ENCODE data around the gene FLNB. TPM values are rescaled to one million over a fixed set of nuclear protein-coding genes. Genes with fewer than 3 reads are reported as not detected.

The FLNB gene
- total RNA-seq, 4 donors from 2014 or later, result 164 to 258 (median 242) TPM

DNA sequence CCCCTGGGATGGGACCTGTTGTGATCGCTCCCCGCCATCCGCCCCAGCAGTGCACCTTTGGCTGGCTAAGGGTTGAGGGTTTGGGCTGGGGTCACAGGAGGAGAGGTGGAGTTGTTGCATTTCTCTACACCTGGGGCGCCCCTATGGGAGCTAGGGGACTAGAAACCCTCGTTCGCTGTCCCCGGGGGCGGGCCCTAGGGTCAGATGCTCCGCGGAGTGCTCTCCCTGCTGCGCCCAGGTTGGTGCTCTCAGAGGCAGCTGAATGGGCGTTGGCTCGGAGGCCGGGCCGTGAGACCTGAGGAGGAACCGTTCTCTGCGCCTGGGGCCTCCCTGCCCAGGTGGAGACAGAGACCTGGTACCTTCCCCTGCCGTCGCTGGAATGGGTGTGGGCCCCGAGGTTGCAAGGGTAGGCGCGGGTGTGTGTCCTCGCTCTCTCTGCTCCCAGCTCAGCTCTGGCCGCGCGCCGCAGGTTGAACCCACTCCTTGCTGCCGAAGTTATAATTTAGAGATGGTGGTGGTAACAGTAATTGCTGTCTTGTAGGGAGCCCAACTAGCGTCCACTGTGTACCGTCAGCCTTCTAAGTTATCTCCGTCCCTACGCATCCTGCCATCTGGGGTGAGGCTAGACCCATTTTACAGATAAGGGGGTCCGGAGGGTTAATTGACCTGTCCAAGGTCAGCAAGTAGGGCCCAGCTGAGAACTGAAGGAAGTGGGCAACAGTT is 965 bp downstream of the FLNB start:
- intact Hi-C loops (cut with DNase I), result loop anchor here (5.0 to 10.0 kb wide), 2 partner anchors 163 to 286 kb away; no protein-coding TSS in a partner anchor
- no peaks in the 10 kb centered on the region for H3K9me3 ChIP-seq
- H3K27ac ChIP-seq, result peak overlapping the region; percentile 81 to 97 (median 91)
- peak overlapping the region; percentile 83 to 97 (median 94) for H3K4me3 ChIP-seq (replicated peaks in 1 of 3)
- peaks cover 45 to 51% of the 10 kb centered on the region in 2 donors for H3K4me1 ChIP-seq
- TF ChIP-seq POLR2A (IDR thresholded peaks at IDR 0.05) (no peak), CTCF (IDR thresholded peaks at IDR 0.05) (no peak)
- H3K27me3 ChIP-seq, result no peaks in the 10 kb centered on the region
- H3K36me3 ChIP-seq, result no peaks in the 10 kb centered on the region
- peak; percentile 46 to 47 for DNase-seq
- 8 to 9% methylated on average over 11 to 20 of the region's 33 CpGs for WGBS, 2 donors

GRCh38 chr3:58009749-58010535 is 1.7 kb downstream of the FLNB start:
- peak; percentile 78 to 83 for DNase-seq
- TF ChIP-seq CTCF (IDR thresholded peaks at IDR 0.05) (no peak), POLR2A (IDR thresholded peaks at IDR 0.05) (no peak)
- Histone ChIP-seq H3K36me3 (no peaks in the 10 kb centered on the region), H3K27ac (peak overlapping the region; percentile 81 to 97 (median 91)), H3K4me3 (replicated peaks in 1 of 3) (peak overlapping the region; percentile 83 to 97 (median 94)), H3K4me1 (peaks cover 51 to 58% of the 10 kb centered on the region in 2 donors), H3K9me3 (no peaks in the 10 kb centered on the region), H3K27me3 (no peaks in the 10 kb centered on the region)
- intact Hi-C loops (cut with DNase I), result loop anchor here (5.0 to 10.0 kb wide), 3 partner anchors 105 to 285 kb away; no protein-coding TSS in a partner anchor
- 33 to 34% methylated on average over 5 to 6 of the region's 6 CpGs for WGBS, 2 donors

DNA sequence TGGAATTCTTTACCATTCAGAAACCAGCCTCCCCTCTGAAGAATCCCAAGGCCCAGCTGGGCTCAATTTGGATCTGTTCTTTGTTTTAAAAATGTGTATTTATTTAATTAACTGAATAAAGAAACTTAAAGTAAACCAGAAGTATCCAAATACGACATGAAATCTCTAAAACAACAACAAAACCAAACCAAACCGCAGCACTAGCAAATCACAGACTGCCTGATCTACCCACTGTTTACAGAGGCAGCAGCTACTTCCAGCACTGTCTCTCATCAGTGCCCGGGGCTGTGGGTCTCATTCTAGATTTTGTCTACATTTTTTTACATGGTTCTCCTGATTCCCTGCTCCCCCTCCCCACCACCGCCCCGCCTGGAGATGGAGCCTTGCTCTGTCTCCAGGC is 2.3 kb downstream of the FLNB start:
- Histone ChIP-seq H3K4me1 (peaks cover 57 to 61% of the 10 kb centered on the region in 2 donors), H3K4me3 (replicated peaks in 1 of 3) (peak overlapping the region in 1 of 3 donors; percentile 83), H3K27ac (peak overlapping the region; percentile 81 to 97 (median 91)), H3K9me3 (no peaks in the 10 kb centered on the region), H3K27me3 (no peaks in the 10 kb centered on the region), H3K36me3 (no peaks in the 10 kb centered on the region)
- DNase-seq, result peak; percentile 35 to 44
- intact Hi-C loops (cut with DNase I), result loop anchor here (10.0 kb wide), 1 partner anchor 104 kb away; no protein-coding TSS in a partner anchor
- TF ChIP-seq CTCF (IDR thresholded peaks at IDR 0.05) (no peak), POLR2A (IDR thresholded peaks at IDR 0.05) (peak in 1 of 2 donors; percentile 14)
- 40 to 43% methylated on average over 5 of the region's 5 CpGs for WGBS, 2 donors

- Histone ChIP-seq H3K36me3 (no peaks in the 10 kb centered on the region), H3K9me3 (no peaks in the 10 kb centered on the region), H3K27ac (peak overlapping the region; percentile 81 to 97 (median 91)), H3K4me1 (peaks cover 59 to 61% of the 10 kb centered on the region in 2 donors), H3K4me3 (replicated peaks in 1 of 3) (no peak overlapping the region), H3K27me3 (no peaks in the 10 kb centered on the region)
- WGBS, 2 donors, result 93% methylated on average over 3 of the region's 3 CpGs
- intact Hi-C loops (cut with DNase I), result loop anchor here (10.0 kb wide), 1 partner anchor 103 kb away; no protein-coding TSS in a partner anchor
- DNase-seq, result no peak
- TF ChIP-seq CTCF (IDR thresholded peaks at IDR 0.05), result no peak
- TF ChIP-seq POLR2A (IDR thresholded peaks at IDR 0.05), result no peak
Observed at GRCh38 chr3:58011580-58011979, 3.4 kb downstream of the FLNB start.

All from thyroid gland (tissue), 4 donors.